Breast epithelium (tissue), 4 donors: ENCODE measurements around the gene CMTM8. TPM values are rescaled to one million over a fixed set of nuclear protein-coding genes. Genes with fewer than 3 reads are reported as not detected.

ENCODE experiments used
- DNase-seq, 2 donors: peaks; one replicate each; pipeline ENCODE4 v3.0.0-alpha.2; 2019; ENCODE audit warnings: low spot score in 2 of 2
- H3K27ac ChIP-seq, 2 donors: fragments of 200-600 bp; sonication (generic) in 1 of 2; one replicate each; pipeline ENCODE4 v1.5.1; 2016 to 2019; ENCODE audit warnings: mild to moderate bottlenecking in 1 of 2
- H3K27me3 ChIP-seq, 2 donors: fragments of 200-600 bp; sonication (generic) in 1 of 2; one replicate each; pipeline versions ENCODE4 v1.5.1 to v1.6.0; 2017 to 2019; ENCODE audit warnings: control low read depth in 1 of 2, mild to moderate bottlenecking in 1 of 2
- H3K36me3 ChIP-seq: fragments of 200-600 bp; one replicate; pipeline ENCODE4 v1.5.1; 2019
- H3K4me1 ChIP-seq, 2 donors: fragments of 200-600 bp; sonication (generic); one replicate each; pipeline ENCODE4 v1.5.1; 2016 to 2019; ENCODE audit warnings: control low read depth in 1 of 2
- H3K4me3 ChIP-seq, 3 donors: fragments of 200-600 bp; sonication (generic); 1 replicate in 2 of 3; 2 replicates in 1 of 3; pipeline ENCODE4 v1.5.1; 2016 to 2019; ENCODE audit warnings: mild to moderate bottlenecking in 3 of 3, moderate library complexity in 2 of 3
- H3K9me3 ChIP-seq, 2 donors: fragments of 200-600 bp; sonication (generic) in 1 of 2; one replicate each; pipeline ENCODE4 v1.5.1; 2016 to 2019; ENCODE audit warnings: control low read depth in 1 of 2
- POLR2A ChIP-seq: fragments of 450-650 bp; IDR thresholded peaks from one replicate; pipeline ENCODE4 v1.6.1; 2016; ENCODE audit warnings: antibody characterized with exemption, mild to moderate bottlenecking, moderate library complexity
- POLR2AphosphoS5 ChIP-seq, 3 donors: sonication (generic); formaldehyde crosslinking; IDR thresholded peaks; one replicate each; pipeline ENCODE4 v1.6.1; 2017; ENCODE audit warnings: antibody characterized with exemption in 3 of 3
- intact Hi-C: fragments of 100-400 bp; cut with DNase I; formaldehyde crosslinking; loops from one replicate; pipeline ENCODE4 v1.15.1; 2023; ENCODE audit warnings: low total_unique reads
- total RNA-seq, 3 donors: library from RNA; depleted of rRNA; stranded (reverse); fragments of >200 nt; gene quantifications; one replicate each; pipeline ENCODE4 v1.1.0, GENCODE V29; 2016
- TF ChIP-seq, protein P1 (sequence below), 3 donors: fragments of 450-650 bp; IDR thresholded peaks; one replicate each; pipeline ENCODE4 v1.5.1; 2016 to 2017; ENCODE audit warnings: antibody characterized with exemption in 3 of 3, mild to moderate bottlenecking in 3 of 3, moderate library complexity in 3 of 3

The CMTM8 gene
- total RNA-seq, 3 donors from 2014 or later, result 4.2 to 24.7 (median 19.3) TPM

DNA sequence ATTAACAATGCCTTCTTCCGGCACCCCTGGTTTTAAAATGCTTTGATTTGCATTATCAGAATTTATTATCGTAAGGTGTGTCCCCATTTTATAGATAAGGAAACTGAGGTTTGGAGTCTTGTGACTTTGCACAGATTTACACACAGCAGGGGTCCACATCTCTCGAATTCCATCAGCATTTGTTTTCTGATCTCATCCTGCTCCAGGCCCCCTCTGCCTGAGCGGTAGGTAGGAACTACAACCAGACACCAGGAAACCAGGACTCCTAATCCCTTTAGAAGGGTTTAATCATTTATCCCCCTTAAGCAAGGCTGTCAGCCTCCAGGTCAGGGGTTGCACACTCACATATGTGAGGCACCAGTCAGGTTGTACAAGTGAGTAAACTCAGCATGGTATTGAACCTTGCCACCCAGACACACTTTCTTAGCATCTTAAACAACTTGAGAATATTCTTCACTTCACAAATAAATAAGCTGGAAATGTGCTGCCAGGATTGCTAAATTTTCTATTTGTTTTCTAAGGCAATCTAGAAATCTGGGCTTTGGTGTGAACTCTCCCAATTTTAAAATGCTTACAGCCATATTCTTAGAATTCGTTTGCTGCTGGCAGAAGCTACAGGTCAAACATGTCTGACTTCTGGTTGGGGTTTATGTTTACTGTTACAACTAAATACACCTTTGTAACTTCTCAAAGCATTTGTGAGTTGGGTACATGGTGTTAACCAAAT, 121.4 kb downstream of the CMTM8 start:
- TF ChIP-seq POLR2AphosphoS5 (IDR thresholded peaks at IDR 0.05) (no peak), POLR2A (no peak)
- TF ChIP-seq, protein P1, sequence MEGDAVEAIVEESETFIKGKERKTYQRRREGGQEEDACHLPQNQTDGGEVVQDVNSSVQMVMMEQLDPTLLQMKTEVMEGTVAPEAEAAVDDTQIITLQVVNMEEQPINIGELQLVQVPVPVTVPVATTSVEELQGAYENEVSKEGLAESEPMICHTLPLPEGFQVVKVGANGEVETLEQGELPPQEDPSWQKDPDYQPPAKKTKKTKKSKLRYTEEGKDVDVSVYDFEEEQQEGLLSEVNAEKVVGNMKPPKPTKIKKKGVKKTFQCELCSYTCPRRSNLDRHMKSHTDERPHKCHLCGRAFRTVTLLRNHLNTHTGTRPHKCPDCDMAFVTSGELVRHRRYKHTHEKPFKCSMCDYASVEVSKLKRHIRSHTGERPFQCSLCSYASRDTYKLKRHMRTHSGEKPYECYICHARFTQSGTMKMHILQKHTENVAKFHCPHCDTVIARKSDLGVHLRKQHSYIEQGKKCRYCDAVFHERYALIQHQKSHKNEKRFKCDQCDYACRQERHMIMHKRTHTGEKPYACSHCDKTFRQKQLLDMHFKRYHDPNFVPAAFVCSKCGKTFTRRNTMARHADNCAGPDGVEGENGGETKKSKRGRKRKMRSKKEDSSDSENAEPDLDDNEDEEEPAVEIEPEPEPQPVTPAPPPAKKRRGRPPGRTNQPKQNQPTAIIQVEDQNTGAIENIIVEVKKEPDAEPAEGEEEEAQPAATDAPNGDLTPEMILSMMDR (IDR thresholded peaks at IDR 0.05), result no peak

DNA sequence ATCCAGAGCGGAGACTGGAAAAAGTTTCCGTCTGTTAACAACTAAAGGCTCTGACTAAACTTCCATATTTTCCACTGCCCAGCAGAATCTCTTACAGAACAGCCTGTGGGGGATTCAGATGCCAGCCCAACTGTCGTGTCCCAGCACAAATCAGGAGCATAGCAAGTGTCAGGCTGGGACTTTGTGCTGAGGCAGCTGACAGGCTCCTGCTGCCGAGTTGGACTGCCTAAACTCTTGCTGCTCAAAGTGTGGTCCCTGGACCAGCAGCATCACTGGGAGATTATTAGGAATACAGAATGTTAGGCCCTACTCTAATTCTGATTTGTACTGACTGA, 122.0 kb downstream of the CMTM8 start:
- intact Hi-C loops, result no loop called here
- no peaks in the 10 kb centered on the region for H3K36me3 ChIP-seq
- DNase-seq, result no peak
- no peaks in the 10 kb centered on the region for H3K9me3 ChIP-seq
- TF ChIP-seq POLR2A, result no peak
- TF ChIP-seq, protein P1 (IDR thresholded peaks at IDR 0.05), result no peak
- no peak for TF ChIP-seq POLR2AphosphoS5 (IDR thresholded peaks at IDR 0.05)
- H3K27ac ChIP-seq, result no peak overlapping the region
- no peak overlapping the region for H3K4me3 ChIP-seq
- H3K4me1 ChIP-seq, result no peaks in the 10 kb centered on the region
- H3K27me3 ChIP-seq, result no peaks in the 10 kb centered on the region

More for the DNA sequence above, 121.4 kb downstream of the CMTM8 start:
- no peaks in the 10 kb centered on the region for H3K27me3 ChIP-seq
- H3K36me3 ChIP-seq, result no peaks in the 10 kb centered on the region
- no peaks in the 10 kb centered on the region for H3K4me1 ChIP-seq
- intact Hi-C loops, result loop anchor here (10.0 kb wide), 1 partner anchor 1935 kb away; no protein-coding TSS in a partner anchor
- H3K4me3 ChIP-seq, result no peak overlapping the region
- no peaks in the 10 kb centered on the region for H3K9me3 ChIP-seq
- no peak overlapping the region for H3K27ac ChIP-seq
- no peak for DNase-seq

DNA sequence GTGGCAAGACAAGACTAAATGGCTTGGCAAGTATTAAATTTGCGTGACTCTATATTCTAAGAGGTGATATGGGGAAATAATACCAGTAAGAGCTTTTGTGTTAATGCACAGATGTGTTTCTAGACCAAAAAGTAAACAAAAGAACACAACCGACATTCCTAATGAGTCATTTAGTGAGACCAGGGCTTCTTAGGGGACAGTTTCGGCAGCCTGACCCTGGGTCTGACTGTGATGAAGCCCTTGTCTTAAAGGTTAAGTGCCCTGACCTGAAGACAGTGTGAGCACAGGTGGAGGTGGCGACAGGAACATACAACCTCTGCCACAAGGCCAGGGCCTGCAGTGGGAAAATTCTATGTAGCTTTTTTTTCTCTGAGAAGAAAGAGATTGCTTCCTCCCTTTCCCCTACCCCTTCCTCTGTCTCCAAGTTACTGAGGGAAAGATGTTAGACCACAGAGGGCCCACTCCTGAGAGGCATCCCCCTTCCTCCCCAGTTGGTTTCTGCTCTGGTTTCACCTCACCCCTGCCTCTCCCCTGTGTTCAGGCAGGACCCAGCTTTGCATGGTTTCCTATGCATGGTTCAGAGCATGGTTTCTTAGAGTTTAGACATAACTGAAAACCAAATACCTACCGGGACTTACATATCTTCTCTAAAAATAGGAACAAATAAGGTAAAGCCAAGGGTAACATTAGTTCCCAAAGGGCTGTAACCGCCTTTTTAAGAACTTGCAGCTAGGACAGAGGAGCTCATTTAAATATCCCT, 128.3 kb downstream of the CMTM8 start:
- H3K36me3 ChIP-seq, result no peaks in the 10 kb centered on the region
- no peaks in the 10 kb centered on the region for H3K4me1 ChIP-seq
- no peak for DNase-seq
- no peak overlapping the region for H3K4me3 ChIP-seq
- H3K27me3 ChIP-seq, result no peaks in the 10 kb centered on the region
- TF ChIP-seq, protein P1 (IDR thresholded peaks at IDR 0.05), result no peak
- TF ChIP-seq POLR2AphosphoS5 (IDR thresholded peaks at IDR 0.05), result no peak
- no peak for TF ChIP-seq POLR2A
- no peak overlapping the region for H3K27ac ChIP-seq
- H3K9me3 ChIP-seq, result no peaks in the 10 kb centered on the region
- intact Hi-C loops, result no loop called here

DNA sequence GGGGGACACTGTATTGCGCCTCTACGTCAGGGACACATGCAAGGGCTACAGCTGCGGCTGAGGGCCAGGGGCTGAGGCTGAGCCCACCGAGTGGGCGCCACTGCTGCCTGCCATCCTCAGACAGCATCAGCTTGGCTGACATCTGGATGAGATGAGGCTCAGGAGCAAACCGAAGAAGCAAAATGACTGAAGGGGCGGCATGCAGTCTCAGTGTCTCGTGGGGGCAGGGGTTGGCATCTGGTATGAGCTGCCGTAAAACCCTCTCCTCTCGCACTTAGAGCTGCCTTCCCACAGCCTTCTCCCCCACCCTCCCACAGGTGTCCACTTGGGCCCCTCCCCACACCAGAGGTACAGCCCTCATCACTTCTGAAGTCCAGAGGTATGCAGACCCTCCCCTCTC, 129.0 kb downstream of the CMTM8 start:
- H3K9me3 ChIP-seq, result no peaks in the 10 kb centered on the region
- no peaks in the 10 kb centered on the region for H3K4me1 ChIP-seq
- intact Hi-C loops, result no loop called here
- no peaks in the 10 kb centered on the region for H3K27me3 ChIP-seq
- no peaks in the 10 kb centered on the region for H3K36me3 ChIP-seq
- no peak overlapping the region for H3K4me3 ChIP-seq
- TF ChIP-seq, protein P1 (IDR thresholded peaks at IDR 0.05), result no peak
- TF ChIP-seq POLR2AphosphoS5 (IDR thresholded peaks at IDR 0.05), result no peak
- no peak for DNase-seq
- no peak overlapping the region for H3K27ac ChIP-seq

DNA sequence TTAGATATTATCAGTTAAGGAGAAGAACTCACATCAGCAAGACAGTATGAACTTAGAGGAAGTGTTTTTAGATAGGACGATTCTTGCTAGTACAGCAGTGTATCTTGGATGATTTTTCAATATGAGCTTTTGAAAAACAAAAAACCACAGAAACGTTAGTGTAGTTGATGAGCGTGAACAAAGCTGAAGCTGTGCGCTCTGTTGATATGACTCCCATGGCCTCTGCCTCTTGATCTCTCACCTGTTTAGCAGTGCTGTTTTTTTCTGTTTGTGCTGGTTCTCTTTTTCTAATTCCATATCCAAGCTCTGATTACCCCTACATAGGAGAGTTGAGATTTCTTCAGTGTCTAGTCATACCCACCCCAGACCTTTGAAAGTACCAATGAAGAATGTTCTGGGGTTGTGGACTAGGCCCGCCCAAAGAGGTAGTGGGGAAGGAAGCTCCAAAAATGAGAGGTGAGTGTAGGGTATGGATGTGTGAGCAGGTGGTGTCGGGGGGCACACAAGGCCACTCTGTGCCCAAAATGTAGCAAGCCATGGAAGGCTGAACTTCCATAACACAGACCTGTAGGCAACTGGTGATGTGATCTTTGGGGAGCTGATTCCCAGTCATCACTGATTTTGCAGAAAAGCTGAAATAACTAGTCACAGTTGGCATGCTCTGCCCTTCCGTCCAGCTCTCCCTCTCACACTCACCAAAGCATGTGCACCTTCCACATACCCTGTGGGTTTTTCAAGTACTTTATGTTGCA, 133.2 kb downstream of the CMTM8 start:
- TF ChIP-seq, protein P1 (IDR thresholded peaks at IDR 0.05), result no peak
- TF ChIP-seq POLR2AphosphoS5 (IDR thresholded peaks at IDR 0.05) (no peak), POLR2A (no peak)
- Histone ChIP-seq H3K27me3 (no peaks in the 10 kb centered on the region), H3K4me1 (no peaks in the 10 kb centered on the region), H3K36me3 (no peaks in the 10 kb centered on the region), H3K9me3 (no peaks in the 10 kb centered on the region), H3K27ac (no peak overlapping the region), H3K4me3 (no peak overlapping the region)
- intact Hi-C loops, result no loop called here
- no peak for DNase-seq
